ENCODE results near the gene PIEZO1.

Gene PIEZO1

DNA sequence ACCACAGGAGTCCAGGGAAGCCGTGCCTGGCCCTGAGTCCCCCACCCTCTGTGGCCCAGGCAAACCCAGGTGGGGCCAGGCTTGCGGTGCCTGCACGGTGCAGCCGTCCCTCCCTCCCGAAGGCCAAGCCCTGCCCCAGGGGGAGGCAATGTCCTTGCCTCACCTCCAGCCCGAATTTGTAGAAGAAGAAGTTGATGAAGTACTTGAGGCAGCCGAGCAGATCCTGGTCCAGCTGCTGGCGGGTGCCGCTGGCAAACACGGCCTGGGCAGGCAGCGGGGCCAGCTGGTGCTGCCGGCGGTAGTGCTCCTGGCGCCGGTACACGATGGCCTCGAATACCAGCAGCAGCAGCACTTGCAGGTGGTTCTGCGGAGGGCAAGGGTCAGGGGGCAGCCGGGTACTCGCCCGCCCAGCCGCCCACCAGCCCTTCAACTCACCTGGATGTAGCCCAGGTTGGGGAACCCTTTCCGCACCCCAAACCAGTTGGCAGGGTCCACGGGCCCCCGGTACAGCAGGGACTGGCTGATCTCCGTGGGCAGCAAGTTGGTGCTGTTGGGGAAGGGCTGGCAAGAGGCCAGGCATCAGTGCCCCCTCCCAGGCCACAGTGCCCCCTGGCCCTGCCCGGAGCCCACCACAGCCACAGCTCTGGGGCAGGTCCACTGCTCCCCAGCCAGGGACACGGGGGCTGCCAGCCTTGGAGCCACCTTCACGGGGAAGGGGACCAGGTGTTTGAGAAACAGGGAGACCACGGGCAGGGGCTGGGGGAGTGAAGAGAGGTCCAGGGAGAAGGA lies 52.7 kb downstream of the PIEZO1 start:
- H3K79me1 ChIP-seq (ENCODE audit: low read length): no peaks in the 10 kb centered on the region
- no peaks in the 10 kb centered on the region for H3K79me2 ChIP-seq (ENCODE audit: control insufficient read depth, insufficient read depth, low read length, poor library complexity)
- WGBS (ENCODE audit: extremely low coverage, insufficient coverage, insufficient read length): no CpG with 5 or more reads among the region's 30 CpGs
- no peak overlapping the region for H2AK5ac ChIP-seq (ENCODE audit: low read length)
- no peak overlapping the region for H3K4me2 ChIP-seq (ENCODE audit: low read length)
- H2BK5ac ChIP-seq (ENCODE audit: low read depth, low read length, poor library complexity): no peak overlapping the region
- H4K12ac ChIP-seq (ENCODE audit: low read depth, low read length): no peak overlapping the region
- no peak overlapping the region for H2BK120ac ChIP-seq (ENCODE audit: insufficient read depth, low read length, poor library complexity)
- H2BK12ac ChIP-seq (ENCODE audit: low read length): no peak overlapping the region
- H3K9me3 ChIP-seq (ENCODE audit: insufficient read depth, low read depth, low read length): peaks cover 2% of the 10 kb centered on the region
- peaks cover 68 to 70% of the 10 kb centered on the region in 2 experiments for H3K36me3 ChIP-seq (ENCODE audit: control insufficient read depth in 1 of 2, insufficient read depth in 2 of 2, low read length in 2 of 2)
- no peak overlapping the region for H3K9ac ChIP-seq (ENCODE audit: low read length)
- peaks cover 0 to 4% of the 10 kb centered on the region in 2 experiments for H3K4me1 ChIP-seq (ENCODE audit: control insufficient read depth in 1 of 2, insufficient read depth in 2 of 2, low read length in 2 of 2)
- peak overlapping the region; percentile 22 for H3K4me3 ChIP-seq (ENCODE audit: low read depth, low read length)
- no peak overlapping the region for H3K23ac ChIP-seq (ENCODE audit: low read length)
- H3K4ac ChIP-seq (ENCODE audit: low read depth, low read length): no peak overlapping the region
- H4K91ac ChIP-seq (ENCODE audit: low read depth, low read length): no peak overlapping the region
- no peak for DNase-seq
- H4K8ac ChIP-seq (ENCODE audit: low read depth, low read length): no peak overlapping the region
- no peak overlapping the region for H3K18ac ChIP-seq (ENCODE audit: low read length)
- no peak overlapping the region for H3K27ac ChIP-seq (ENCODE audit: low read depth, low read length)
- no peak overlapping the region for H3K14ac ChIP-seq (ENCODE audit: low read length)
- H3K27me3 ChIP-seq (ENCODE audit: insufficient read depth, low read length): no peaks in the 10 kb centered on the region
- H2AFZ ChIP-seq (ENCODE audit: insufficient read depth, low read length, poor library complexity): no peak overlapping the region

DNA sequence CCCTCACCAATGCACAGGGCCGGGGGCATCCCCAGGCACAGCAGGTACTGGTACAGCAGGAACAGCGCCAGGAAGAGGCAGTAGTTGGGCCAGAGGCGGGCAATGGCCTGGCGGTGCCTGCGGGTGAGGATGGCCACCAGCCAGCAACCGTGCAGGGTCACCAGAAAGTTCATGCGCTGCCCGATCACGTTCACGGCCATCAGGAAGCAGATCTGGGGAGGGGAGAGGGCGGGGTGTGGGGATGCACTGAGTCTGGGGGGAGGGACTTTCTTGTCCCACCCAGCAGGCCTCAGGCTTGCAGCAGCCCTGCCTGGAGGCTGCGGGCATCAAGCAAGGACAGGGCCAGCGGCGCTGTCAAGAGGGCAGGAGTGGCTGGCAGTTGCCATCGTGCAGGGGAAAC lies 53.3 kb downstream of the PIEZO1 start:
- H2BK5ac ChIP-seq (ENCODE audit: low read depth, low read length, poor library complexity): no peak overlapping the region
- no peak overlapping the region for H2BK12ac ChIP-seq (ENCODE audit: low read length)
- H2AK5ac ChIP-seq (ENCODE audit: low read length): no peak overlapping the region
- H3K4me2 ChIP-seq (ENCODE audit: low read length): no peak overlapping the region
- H3K27ac ChIP-seq (ENCODE audit: low read depth, low read length): no peak overlapping the region
- no peak overlapping the region for H3K14ac ChIP-seq (ENCODE audit: low read length)
- no CpG with 5 or more reads among the region's 15 CpGs for WGBS (ENCODE audit: extremely low coverage, insufficient coverage, insufficient read length)
- H3K23ac ChIP-seq (ENCODE audit: low read length): no peak overlapping the region
- H3K18ac ChIP-seq (ENCODE audit: low read length): no peak overlapping the region
- peaks cover 72 to 76% of the 10 kb centered on the region in 2 experiments for H3K36me3 ChIP-seq (ENCODE audit: control insufficient read depth in 1 of 2, insufficient read depth in 2 of 2, low read length in 2 of 2)
- no peak overlapping the region for H4K12ac ChIP-seq (ENCODE audit: low read depth, low read length)
- no peaks in the 10 kb centered on the region for H3K79me1 ChIP-seq (ENCODE audit: low read length)
- H4K91ac ChIP-seq (ENCODE audit: low read depth, low read length): no peak overlapping the region
- no peak overlapping the region for H3K4ac ChIP-seq (ENCODE audit: low read depth, low read length)
- H4K8ac ChIP-seq (ENCODE audit: low read depth, low read length): no peak overlapping the region
- H3K9ac ChIP-seq (ENCODE audit: low read length): no peak overlapping the region
- H2BK120ac ChIP-seq (ENCODE audit: insufficient read depth, low read length, poor library complexity): no peak overlapping the region
- H3K4me3 ChIP-seq (ENCODE audit: low read depth, low read length): peak overlapping the region; percentile 22
- peaks cover 2% of the 10 kb centered on the region for H3K9me3 ChIP-seq (ENCODE audit: insufficient read depth, low read depth, low read length)
- H3K27me3 ChIP-seq (ENCODE audit: insufficient read depth, low read length): no peaks in the 10 kb centered on the region
- no peak for DNase-seq
- H2AFZ ChIP-seq (ENCODE audit: insufficient read depth, low read length, poor library complexity): no peak overlapping the region
- no peaks in the 10 kb centered on the region for H3K79me2 ChIP-seq (ENCODE audit: control insufficient read depth, insufficient read depth, low read length, poor library complexity)
- H3K4me1 ChIP-seq (ENCODE audit: control insufficient read depth in 1 of 2, insufficient read depth in 2 of 2, low read length in 2 of 2): peaks cover 0 to 4% of the 10 kb centered on the region in 2 experiments

DNA sequence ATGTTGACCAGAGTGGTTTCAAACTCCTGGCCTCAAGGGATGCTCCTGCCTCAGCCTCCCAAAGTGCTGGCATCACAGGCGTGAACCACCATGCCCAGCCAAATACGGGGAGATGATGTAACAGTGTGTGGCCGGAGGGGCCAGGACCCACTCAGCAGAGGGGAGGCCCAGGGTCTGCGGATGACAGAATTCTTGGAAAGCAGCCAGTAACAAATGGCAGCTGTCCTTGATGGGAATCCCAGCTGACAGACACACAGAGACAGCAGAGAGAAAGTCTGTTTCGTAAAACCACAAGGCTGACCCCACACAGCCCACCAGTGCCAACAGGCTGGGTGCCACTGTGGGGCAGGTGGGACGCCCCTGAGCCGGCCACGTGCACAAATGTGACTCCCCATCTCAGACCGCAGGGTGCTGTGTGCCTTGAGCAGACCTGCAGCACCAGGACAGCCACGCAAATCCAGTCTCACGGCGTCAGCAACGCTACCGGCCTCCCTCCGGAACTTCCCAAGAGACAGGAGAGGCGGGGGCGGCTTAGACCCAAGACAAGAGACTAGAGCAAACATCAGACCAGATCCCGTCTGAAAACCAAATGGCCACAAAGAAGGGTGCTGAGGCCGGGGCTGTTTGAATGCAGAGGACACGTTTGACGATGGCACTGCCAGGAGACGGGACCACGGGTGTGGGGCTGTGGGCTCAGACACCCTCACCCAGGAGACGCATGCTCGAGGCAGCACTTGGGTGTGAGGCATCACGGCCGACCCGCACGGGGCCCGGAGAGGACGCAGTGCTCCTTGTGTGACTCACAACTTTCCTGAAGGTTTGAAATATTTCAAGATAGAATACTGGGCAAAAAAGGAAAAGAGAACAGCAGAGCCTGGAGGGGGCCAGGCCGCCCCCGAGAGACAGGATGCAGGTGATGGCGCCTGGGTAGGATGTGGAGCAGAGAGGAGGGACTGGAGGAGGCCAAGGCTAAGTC lies 54.1 kb downstream of the PIEZO1 start:
- Histone ChIP-seq H3K79me2 (ENCODE audit: control insufficient read depth, insufficient read depth, low read length, poor library complexity) (no peaks in the 10 kb centered on the region), H3K4me1 (ENCODE audit: control insufficient read depth in 1 of 2, insufficient read depth in 2 of 2, low read length in 2 of 2) (peaks cover 0 to 4% of the 10 kb centered on the region in 2 experiments), H3K27ac (ENCODE audit: low read depth, low read length) (no peak overlapping the region), H3K4me2 (ENCODE audit: low read length) (no peak overlapping the region), H4K12ac (ENCODE audit: low read depth, low read length) (no peak overlapping the region), H3K36me3 (ENCODE audit: control insufficient read depth in 1 of 2, insufficient read depth in 2 of 2, low read length in 2 of 2) (peaks cover 77 to 79% of the 10 kb centered on the region in 2 experiments), H2BK5ac (ENCODE audit: low read depth, low read length, poor library complexity) (no peak overlapping the region), H2AK5ac (ENCODE audit: low read length) (no peak overlapping the region), H3K23ac (ENCODE audit: low read length) (no peak overlapping the region), H3K79me1 (ENCODE audit: low read length) (no peaks in the 10 kb centered on the region), H2BK12ac (ENCODE audit: low read length) (no peak overlapping the region), H3K4me3 (ENCODE audit: low read depth, low read length) (no peak overlapping the region), H3K18ac (ENCODE audit: low read length) (no peak overlapping the region), H4K8ac (ENCODE audit: low read depth, low read length) (no peak overlapping the region), H3K14ac (ENCODE audit: low read length) (no peak overlapping the region), H4K91ac (ENCODE audit: low read depth, low read length) (no peak overlapping the region), H2BK120ac (ENCODE audit: insufficient read depth, low read length, poor library complexity) (no peak overlapping the region), H3K27me3 (ENCODE audit: insufficient read depth, low read length) (no peaks in the 10 kb centered on the region), H3K9ac (ENCODE audit: low read length) (no peak overlapping the region), H2AFZ (ENCODE audit: insufficient read depth, low read length, poor library complexity) (no peak overlapping the region), H3K4ac (ENCODE audit: low read depth, low read length) (no peak overlapping the region), H3K9me3 (ENCODE audit: insufficient read depth, low read depth, low read length) (peaks cover 2% of the 10 kb centered on the region)
- WGBS (ENCODE audit: extremely low coverage, insufficient coverage, insufficient read length): no CpG with 5 or more reads among the region's 34 CpGs
- DNase-seq: peak; percentile 87 to 88

DNA sequence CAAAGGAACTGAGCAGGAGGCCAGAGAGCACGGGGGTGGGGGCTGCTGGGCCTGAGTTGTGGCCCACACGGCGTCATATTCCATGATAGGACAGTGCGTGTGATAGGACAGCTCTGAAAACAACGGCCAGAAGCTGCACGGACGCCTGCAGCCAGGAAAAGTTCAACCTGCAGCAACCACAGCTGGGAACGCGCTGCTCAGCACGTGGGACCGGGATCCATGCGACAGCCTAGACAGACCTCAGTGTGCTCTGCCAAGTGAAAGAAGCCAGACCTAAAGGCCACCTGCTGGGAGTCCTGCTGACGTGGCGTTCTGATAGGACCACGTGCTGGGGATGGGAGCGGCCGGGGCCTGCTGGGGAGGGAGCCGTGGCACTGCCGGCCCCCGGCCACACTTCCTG lies 57.1 kb downstream of the PIEZO1 start:
- Histone ChIP-seq H2BK5ac (ENCODE audit: low read depth, low read length, poor library complexity) (no peak overlapping the region), H2BK12ac (ENCODE audit: low read length) (no peak overlapping the region), H3K23ac (ENCODE audit: low read length) (no peak overlapping the region), H3K27me3 (ENCODE audit: insufficient read depth, low read length) (no peaks in the 10 kb centered on the region), H3K9me3 (ENCODE audit: insufficient read depth, low read depth, low read length) (peaks cover 1% of the 10 kb centered on the region), H3K4me2 (ENCODE audit: low read length) (no peak overlapping the region), H3K79me1 (ENCODE audit: low read length) (no peaks in the 10 kb centered on the region), H3K79me2 (ENCODE audit: control insufficient read depth, insufficient read depth, low read length, poor library complexity) (no peaks in the 10 kb centered on the region), H3K36me3 (ENCODE audit: control insufficient read depth in 1 of 2, insufficient read depth in 2 of 2, low read length in 2 of 2) (peaks cover 76 to 78% of the 10 kb centered on the region in 2 experiments), H3K4me1 (ENCODE audit: control insufficient read depth in 1 of 2, insufficient read depth in 2 of 2, low read length in 2 of 2) (peaks cover 0 to 4% of the 10 kb centered on the region in 2 experiments), H3K4ac (ENCODE audit: low read depth, low read length) (no peak overlapping the region), H2AFZ (ENCODE audit: insufficient read depth, low read length, poor library complexity) (no peak overlapping the region), H3K9ac (ENCODE audit: low read length) (no peak overlapping the region), H4K91ac (ENCODE audit: low read depth, low read length) (no peak overlapping the region), H3K27ac (ENCODE audit: low read depth, low read length) (no peak overlapping the region), H3K4me3 (ENCODE audit: low read depth, low read length) (no peak overlapping the region), H4K8ac (ENCODE audit: low read depth, low read length) (no peak overlapping the region), H4K12ac (ENCODE audit: low read depth, low read length) (no peak overlapping the region), H2AK5ac (ENCODE audit: low read length) (no peak overlapping the region), H2BK120ac (ENCODE audit: insufficient read depth, low read length, poor library complexity) (no peak overlapping the region), H3K14ac (ENCODE audit: low read length) (no peak overlapping the region), H3K18ac (ENCODE audit: low read length) (no peak overlapping the region)
- no CpG with 5 or more reads among the region's 20 CpGs for WGBS (ENCODE audit: extremely low coverage, insufficient coverage, insufficient read length)
- DNase-seq: peak; percentile 59 to 81

All from trophoblast cell (in vitro differentiated cells and primary cell).